GM12878 (cell line): ENCODE measurements around the gene GFOD2.

Experiments
- CEBPB ChIP-seq, 2 experiments: fragments of 150-350 bp in 1 of 2; IDR thresholded peaks; 2 replicates each; pipeline ENCODE4 v1.6.1; 2012 to 2014; ENCODE audit warnings: low read depth in 2 of 2, low read length in 2 of 2, borderline replicate concordance in 1 of 2, inconsistent platforms in 1 of 2
- CTCF ChIP-seq, 3 experiments: IDR thresholded peaks in 2 of 3; conservative IDR thresholded peaks in 1 of 3; 2 replicates each; pipeline ENCODE4 v1.5.1; 2011; ENCODE audit warnings: low read depth in 3 of 3, low read length in 3 of 3, mild to moderate bottlenecking in 3 of 3, control low read depth in 2 of 3, moderate library complexity in 2 of 3, inconsistent platforms in 1 of 3, mixed read lengths in 1 of 3; ENCODE audit not compliant: control insufficient read depth in 2 of 3, insufficient read depth in 1 of 3; ENCODE audit errors: extremely low read depth in 1 of 3
- EP300 ChIP-seq, 2 experiments: fragments of 150-350 bp in 1 of 2; IDR thresholded peaks; 2 replicates each; pipeline ENCODE4 v1.6.1; 2011 to 2012; ENCODE audit warnings: low read depth in 2 of 2, low read length in 2 of 2, borderline replicate concordance in 1 of 2, improper control_type of control experiment in 1 of 2, inconsistent platforms in 1 of 2; ENCODE audit not compliant: control insufficient read depth in 1 of 2
- NR2C1 ChIP-seq: fragments of 450-650 bp; IDR thresholded peaks from 2 replicates; pipeline ENCODE4 v1.6.1; 2017; ENCODE audit warnings: antibody characterized with exemption, mild to moderate bottlenecking, moderate library complexity
- POLR2A ChIP-seq: IDR thresholded peaks from 2 replicates; pipeline ENCODE4 v1.6.1; 2011; ENCODE audit warnings: low read depth, mild to moderate bottlenecking, low read length
- SPI1 ChIP-seq: IDR thresholded peaks from 2 replicates; pipeline ENCODE4 v1.6.1; 2011; ENCODE audit warnings: low read depth, mild to moderate bottlenecking, low read length, moderate library complexity, borderline replicate concordance; ENCODE audit not compliant: insufficient read depth
- TF ChIP-seq, protein P1 (sequence below): IDR thresholded peaks from 2 replicates; pipeline ENCODE4 v1.6.1; 2011; ENCODE audit warnings: low read depth, low read length, improper control_type of control experiment, borderline replicate concordance
- TF ChIP-seq, protein P2 (sequence below): IDR thresholded peaks from 2 replicates; pipeline ENCODE4 v1.6.1; 2012; ENCODE audit warnings: low read depth, low read length, improper control_type of control experiment

GRCh38 chr16:67741118-67741517, 22.0 kb upstream of the GFOD2 start:
- TF ChIP-seq CEBPB (IDR thresholded peaks at IDR 0.05; ENCODE audit: borderline replicate concordance in 1 of 2, low read depth in 2 of 2, low read length in 2 of 2) (no peak), POLR2A (no peak), CTCF (IDR thresholded peaks at IDR 0.05 in 2 of 3, conservative IDR thresholded peaks at IDR 0.05 in 1 of 3; ENCODE audit: control insufficient read depth in 2 of 3, extremely low read depth in 1 of 3, insufficient read depth in 1 of 3, low read depth in 3 of 3, low read length in 3 of 3) (no peak), SPI1 (no peak), NR2C1 (no peak), EP300 (IDR thresholded peaks at IDR 0.05; ENCODE audit: borderline replicate concordance in 1 of 2, control insufficient read depth in 1 of 2, low read depth in 2 of 2, low read length in 2 of 2) (no peak)
- TF ChIP-seq, protein P1, sequence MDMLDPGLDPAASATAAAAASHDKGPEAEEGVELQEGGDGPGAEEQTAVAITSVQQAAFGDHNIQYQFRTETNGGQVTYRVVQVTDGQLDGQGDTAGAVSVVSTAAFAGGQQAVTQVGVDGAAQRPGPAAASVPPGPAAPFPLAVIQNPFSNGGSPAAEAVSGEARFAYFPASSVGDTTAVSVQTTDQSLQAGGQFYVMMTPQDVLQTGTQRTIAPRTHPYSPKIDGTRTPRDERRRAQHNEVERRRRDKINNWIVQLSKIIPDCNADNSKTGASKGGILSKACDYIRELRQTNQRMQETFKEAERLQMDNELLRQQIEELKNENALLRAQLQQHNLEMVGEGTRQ, result no peak
- TF ChIP-seq, protein P2, sequence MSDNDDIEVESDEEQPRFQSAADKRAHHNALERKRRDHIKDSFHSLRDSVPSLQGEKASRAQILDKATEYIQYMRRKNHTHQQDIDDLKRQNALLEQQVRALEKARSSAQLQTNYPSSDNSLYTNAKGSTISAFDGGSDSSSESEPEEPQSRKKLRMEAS, result no peak
